ENCODE measurements around the gene CD72. TPM values are rescaled to one million over a fixed set of nuclear protein-coding genes. Genes with fewer than 3 reads are reported as not detected.
"Not testable (repeated sequence)": the region's sequence is repeated elsewhere in the genome, so short reads cannot be mapped to it uniquely, and the experiment has no call there.

The CD72 gene
- total RNA-seq, 2 donors from 2014 or later = 7.5 to 43.2 TPM

DNA sequence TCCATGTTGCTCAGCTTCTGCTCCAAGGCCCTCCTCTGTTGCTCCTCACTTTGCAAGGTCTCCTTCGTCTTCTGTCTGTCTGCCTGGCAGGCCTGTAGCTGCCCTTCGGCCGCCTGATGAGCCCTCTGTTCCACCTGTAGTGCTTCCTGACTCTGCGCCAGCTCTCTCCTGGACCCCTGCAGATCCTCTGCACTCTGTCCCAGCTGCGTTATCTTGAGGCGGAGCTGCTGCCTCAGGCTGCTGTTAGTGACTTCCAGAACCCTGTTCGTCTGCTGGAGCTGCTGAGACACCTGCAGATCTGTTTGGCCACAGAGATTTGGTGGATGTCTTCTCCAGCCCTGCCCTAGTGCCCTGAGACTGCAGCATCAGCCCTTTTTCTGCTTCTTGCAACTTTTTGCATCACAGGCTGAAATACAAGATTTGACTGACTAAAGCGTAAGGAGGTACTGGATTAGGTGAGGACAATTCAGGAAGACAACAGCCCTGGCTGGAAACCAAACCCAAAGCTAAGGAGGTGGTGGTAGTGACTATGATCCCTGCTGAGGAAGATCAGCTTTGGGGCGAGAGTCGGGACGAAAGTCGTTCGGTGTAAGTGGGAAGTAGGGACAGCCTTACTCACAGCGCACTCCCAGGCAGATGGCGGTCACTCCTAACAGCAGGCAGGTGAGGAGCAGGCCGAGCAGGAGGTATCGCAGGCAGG is 2.1 kb downstream of the CD72 start:
- no peaks in the 10 kb centered on the region for H3K9me3 Mint-ChIP-seq
- H3K27ac Mint-ChIP-seq = peak overlapping the region; percentile 94

GRCh38 chr9:35612843-35613242 is 5.4 kb downstream of the CD72 start:
- no peak overlapping the region for H3K4me3 Mint-ChIP-seq
- peaks cover 22% of the 10 kb centered on the region for H3K4me1 Mint-ChIP-seq
- ATAC-seq (replicated peaks) = no peak
- peaks cover 20% of the 10 kb centered on the region for H3K36me3 Mint-ChIP-seq (ENCODE audit: low read depth)
- H3K27ac Mint-ChIP-seq = no peak overlapping the region
- H3K9me3 Mint-ChIP-seq = no peaks in the 10 kb centered on the region
- H3K27me3 Mint-ChIP-seq = no peaks in the 10 kb centered on the region

More for the DNA sequence above, 2.1 kb downstream of the CD72 start:
- Mint-ChIP-seq H3K36me3 (ENCODE audit: low read depth) (peaks cover 6% of the 10 kb centered on the region), H3K27me3 (no peaks in the 10 kb centered on the region), H3K4me3 (peak overlapping the region; percentile 92), H3K4me1 (peaks cover 39% of the 10 kb centered on the region)
- no peak for ATAC-seq (replicated peaks)

GRCh38 chr9:35612066-35612465 is 6.1 kb downstream of the CD72 start:
- not testable (repeated sequence) for H3K27me3 Mint-ChIP-seq; H3K4me3 Mint-ChIP-seq; ATAC-seq (replicated peaks); H3K9me3 Mint-ChIP-seq
- Mint-ChIP-seq H3K27ac (peak overlapping the region; percentile 40), H3K4me1 (peaks cover 21% of the 10 kb centered on the region), H3K36me3 (ENCODE audit: low read depth) (peaks cover 22% of the 10 kb centered on the region)

DNA sequence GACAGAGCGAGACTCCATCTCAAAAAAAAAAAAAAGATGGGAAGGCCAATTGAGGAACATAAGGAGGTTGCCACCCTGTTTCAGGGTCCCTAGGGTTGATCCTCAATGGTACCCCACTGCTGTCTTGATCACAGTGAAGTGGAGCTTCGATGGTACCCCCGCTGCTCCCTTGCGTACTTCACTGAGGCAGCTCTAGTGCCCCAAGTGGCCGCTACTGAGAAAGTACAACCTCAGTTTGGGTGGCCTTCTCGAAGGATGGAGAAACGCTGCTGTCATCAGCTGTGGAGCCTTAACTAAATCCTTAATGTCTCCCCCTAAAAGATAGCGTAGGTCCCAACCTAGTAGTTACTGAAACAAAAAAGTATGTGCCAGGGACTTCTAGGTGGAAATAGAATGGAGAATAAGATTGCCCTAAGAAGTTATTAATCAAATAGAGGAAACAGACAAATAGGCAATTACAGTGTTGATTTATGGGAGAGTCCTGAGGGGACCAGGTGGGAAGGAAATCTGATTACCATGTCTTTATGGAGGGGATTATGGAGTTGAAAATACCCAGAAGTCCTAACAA is 6.9 kb downstream of the CD72 start:
- ATAC-seq (replicated peaks) = peak; percentile 85
- H3K4me1 Mint-ChIP-seq = peaks cover 23% of the 10 kb centered on the region

DNA sequence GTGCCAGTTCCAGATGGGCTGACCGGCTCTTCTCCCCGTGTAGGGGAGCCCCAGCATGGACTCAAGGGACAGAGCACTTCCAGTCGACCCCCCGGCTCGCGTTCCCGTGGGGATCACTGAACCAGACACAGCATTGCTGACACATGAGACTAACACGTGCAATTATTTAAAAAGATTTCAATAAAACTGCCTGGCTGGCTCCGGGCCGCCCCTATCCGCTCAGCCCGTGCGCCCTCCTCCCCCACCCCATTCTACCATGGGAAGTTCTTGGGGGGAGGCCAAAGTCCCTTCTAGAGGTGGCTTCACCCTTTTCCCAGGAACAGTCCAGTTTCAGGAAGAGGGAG is 8.4 kb downstream of the CD72 start:
- no peaks in the 10 kb centered on the region for H3K27me3 Mint-ChIP-seq
- no peak for ATAC-seq (replicated peaks)
- no peak overlapping the region for H3K27ac Mint-ChIP-seq

More for the DNA sequence above, 6.9 kb downstream of the CD72 start:
- Mint-ChIP-seq H3K36me3 (ENCODE audit: low read depth) (peaks cover 28% of the 10 kb centered on the region), H3K9me3 (no peaks in the 10 kb centered on the region), H3K27ac (peak overlapping the region; percentile 40), H3K4me3 (no peak overlapping the region), H3K27me3 (no peaks in the 10 kb centered on the region)

DNA sequence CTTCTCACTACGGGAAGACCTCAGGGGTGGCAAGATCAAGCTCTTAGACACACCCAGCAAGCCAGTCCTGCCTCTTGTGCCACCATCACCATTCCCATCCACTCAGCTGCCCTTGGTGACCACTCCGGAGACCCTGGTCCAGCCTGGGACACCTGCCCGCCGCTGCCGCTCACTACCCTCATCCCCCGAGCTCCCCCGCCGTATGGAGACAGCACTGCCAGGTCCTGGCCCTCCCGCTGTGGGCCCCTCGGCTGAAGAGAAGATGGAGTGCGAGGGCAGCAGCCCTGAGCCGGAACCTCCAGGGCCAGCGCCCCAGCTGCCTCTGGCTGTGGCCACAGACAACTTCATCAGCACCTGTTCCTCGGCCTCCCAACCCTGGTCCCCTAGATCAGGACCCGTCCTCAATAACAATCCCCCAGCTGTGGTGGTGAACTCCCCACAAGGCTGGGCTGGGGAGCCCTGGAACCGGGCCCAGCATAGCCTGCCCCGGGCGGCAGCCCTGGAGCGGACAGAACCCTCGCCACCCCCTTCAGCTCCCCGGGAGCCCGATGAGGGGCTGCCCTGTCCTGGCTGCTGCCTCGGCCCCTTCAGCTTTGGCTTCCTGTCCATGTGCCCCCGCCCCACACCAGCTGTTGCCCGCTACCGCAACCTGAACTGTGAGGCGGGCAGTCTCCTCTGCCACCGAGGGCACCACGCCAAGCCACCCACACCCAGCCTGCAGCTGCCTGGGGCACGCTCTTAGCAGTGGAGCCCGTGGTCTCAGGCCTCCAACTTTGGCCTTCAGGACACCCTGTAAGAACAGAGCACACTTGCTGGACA is 9.0 kb downstream of the CD72 start:
- ATAC-seq (replicated peaks) = no peak
- Mint-ChIP-seq H3K4me3 (no peak overlapping the region), H3K27ac (no peak overlapping the region), H3K9me3 (no peaks in the 10 kb centered on the region), H3K27me3 (no peaks in the 10 kb centered on the region), H3K4me1 (peaks cover 18% of the 10 kb centered on the region), H3K36me3 (ENCODE audit: low read depth) (peaks cover 32% of the 10 kb centered on the region)

More for the DNA sequence above, 8.4 kb downstream of the CD72 start:
- H3K9me3 Mint-ChIP-seq = no peaks in the 10 kb centered on the region
- no peak overlapping the region for H3K4me3 Mint-ChIP-seq
- H3K4me1 Mint-ChIP-seq = peaks cover 18% of the 10 kb centered on the region
- H3K36me3 Mint-ChIP-seq (ENCODE audit: low read depth) = peaks cover 28% of the 10 kb centered on the region

- Mint-ChIP-seq H3K9me3 (no peaks in the 10 kb centered on the region), H3K27ac (no peak overlapping the region), H3K27me3 (no peaks in the 10 kb centered on the region), H3K36me3 (ENCODE audit: low read depth) (peaks cover 37% of the 10 kb centered on the region), H3K4me3 (peak overlapping the region; percentile 81), H3K4me1 (peaks cover 24% of the 10 kb centered on the region)
- ATAC-seq (replicated peaks) = no peak
Measured at GRCh38 chr9:35608221-35608620, 10.0 kb downstream of the CD72 start.

DNA sequence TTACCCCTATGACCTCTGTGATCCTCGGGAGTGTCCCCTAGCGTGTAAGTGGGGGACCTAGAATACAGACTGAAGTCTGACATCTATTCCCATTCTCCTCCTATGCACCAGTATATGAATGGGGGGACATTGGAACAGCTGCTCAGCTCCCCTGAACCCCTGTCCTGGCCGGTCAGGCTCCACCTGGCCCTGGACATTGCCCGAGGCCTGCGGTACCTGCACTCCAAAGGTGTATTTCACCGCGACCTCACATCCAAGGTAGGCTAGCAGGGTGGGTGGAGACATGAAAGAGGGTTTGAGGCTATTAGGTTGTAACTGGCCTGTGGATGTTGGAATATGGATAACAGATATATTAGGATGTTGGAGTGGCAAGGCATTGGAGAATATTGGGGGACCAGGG is 11.5 kb downstream of the CD72 start:
- H3K4me3 Mint-ChIP-seq = peak overlapping the region; percentile 81
- H3K27me3 Mint-ChIP-seq = no peaks in the 10 kb centered on the region
- peaks cover 37% of the 10 kb centered on the region for H3K36me3 Mint-ChIP-seq (ENCODE audit: low read depth)
- no peak for ATAC-seq (replicated peaks)
- H3K27ac Mint-ChIP-seq = peak overlapping the region; percentile 37
- peaks cover 26% of the 10 kb centered on the region for H3K4me1 Mint-ChIP-seq
- no peaks in the 10 kb centered on the region for H3K9me3 Mint-ChIP-seq

- H3K9me3 Mint-ChIP-seq = no peaks in the 10 kb centered on the region
- no peak overlapping the region for H3K27ac Mint-ChIP-seq
- no peak for ATAC-seq (replicated peaks)
- peaks cover 37% of the 10 kb centered on the region for H3K36me3 Mint-ChIP-seq (ENCODE audit: low read depth)
- peaks cover 21% of the 10 kb centered on the region for H3K4me1 Mint-ChIP-seq
- peak overlapping the region; percentile 81 for H3K4me3 Mint-ChIP-seq
- H3K27me3 Mint-ChIP-seq = no peaks in the 10 kb centered on the region
Measured at GRCh38 chr9:35606138-35606504, 12.1 kb downstream of the CD72 start.

DNA sequence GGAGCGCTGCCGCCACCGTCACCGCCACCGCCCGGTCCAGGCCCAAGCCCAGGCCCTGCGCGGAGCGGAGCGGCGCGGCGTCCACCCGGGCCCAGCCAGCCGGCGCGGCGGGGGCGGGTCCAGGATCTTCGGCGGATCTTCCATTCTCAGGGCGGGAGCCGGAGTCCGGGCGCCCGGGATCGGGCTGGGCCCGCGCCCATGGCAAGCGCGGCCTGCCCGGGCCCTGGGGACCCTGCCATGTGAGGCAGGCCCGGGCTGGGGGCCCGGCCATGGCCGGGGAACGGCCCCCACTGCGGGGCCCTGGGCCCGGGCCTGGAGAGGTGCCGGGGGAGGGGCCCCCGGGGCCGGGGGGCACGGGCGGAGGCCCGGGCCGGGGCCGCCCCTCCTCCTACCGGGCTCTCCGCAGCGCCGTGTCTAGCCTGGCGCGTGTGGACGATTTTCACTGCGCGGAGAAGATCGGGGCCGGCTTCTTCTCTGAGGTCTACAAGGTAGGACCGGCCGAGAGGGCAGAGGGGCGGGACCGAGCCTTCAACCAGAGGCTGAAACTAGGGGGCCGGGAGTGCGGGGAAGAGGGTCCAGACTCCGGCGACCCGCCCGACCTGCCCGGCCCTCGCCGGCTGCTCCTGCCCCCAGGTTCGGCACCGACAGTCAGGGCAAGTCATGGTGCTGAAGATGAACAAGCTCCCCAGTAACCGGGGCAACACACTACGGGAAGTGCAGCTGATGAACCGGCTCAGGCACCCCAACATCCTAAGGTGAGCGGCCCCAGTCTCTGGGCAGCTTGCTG is 12.7 kb downstream of the CD72 start:
- no peak overlapping the region for H3K27ac Mint-ChIP-seq
- ATAC-seq (replicated peaks) = peak; percentile 4
- peaks cover 21% of the 10 kb centered on the region for H3K4me1 Mint-ChIP-seq
- no peaks in the 10 kb centered on the region for H3K9me3 Mint-ChIP-seq
- peaks cover 37% of the 10 kb centered on the region for H3K36me3 Mint-ChIP-seq (ENCODE audit: low read depth)
- no peaks in the 10 kb centered on the region for H3K27me3 Mint-ChIP-seq
- H3K4me3 Mint-ChIP-seq = peak overlapping the region; percentile 81

GRCh38 chr9:35604578-35605350 is 13.4 kb downstream of the CD72 start, which contains the start of gene TESK1:
TESK1 (plus strand) TSS chr9:35605262; CDS start chr9:35605620, 358 bp downstream.
- no peaks in the 10 kb centered on the region for H3K27me3 Mint-ChIP-seq
- ATAC-seq (replicated peaks) = peak; percentile 57
- peak within 1 kb of the TSS; percentile 98 for H3K27ac Mint-ChIP-seq
- peak within 1 kb of the TSS; percentile 92 for H3K4me3 Mint-ChIP-seq
- peaks cover 21% of the 10 kb centered on the region for H3K4me1 Mint-ChIP-seq
- no peaks in the 10 kb centered on the region for H3K9me3 Mint-ChIP-seq
- peaks cover 37% of the 10 kb centered on the region for H3K36me3 Mint-ChIP-seq (ENCODE audit: low read depth)

DNA sequence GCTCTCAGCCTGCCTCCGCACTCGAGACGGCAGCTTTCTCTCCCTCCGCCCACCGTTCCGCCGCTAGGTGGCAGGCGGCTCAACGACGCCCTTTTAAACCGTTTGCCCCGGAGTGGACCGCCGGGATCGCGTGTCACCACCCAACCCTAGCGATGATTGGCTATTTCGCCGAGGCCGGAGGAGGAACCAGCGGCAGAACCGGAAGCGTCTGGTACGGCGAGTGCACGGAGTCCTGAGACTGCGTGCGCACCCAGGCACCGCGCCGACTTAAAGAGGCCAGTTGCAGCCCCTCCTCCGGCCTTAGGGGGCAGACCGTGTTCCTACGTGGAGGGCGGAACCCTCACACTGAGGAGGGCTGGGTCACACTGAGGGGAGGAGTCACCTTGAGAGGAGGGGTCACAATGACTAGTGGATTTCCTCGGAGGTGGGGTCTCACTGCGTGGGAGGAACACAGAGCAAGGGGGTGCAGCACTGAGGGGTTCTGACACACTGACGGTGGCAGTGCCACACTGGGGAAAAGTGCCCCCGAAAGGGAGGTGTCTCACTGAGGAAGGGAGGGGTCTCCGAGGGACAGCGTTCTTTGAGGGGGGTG is 14.1 kb downstream of the CD72 start:
- Mint-ChIP-seq H3K4me3 (peak overlapping the region; percentile 92), H3K4me1 (peaks cover 21% of the 10 kb centered on the region), H3K9me3 (no peaks in the 10 kb centered on the region), H3K27ac (peak overlapping the region; percentile 98), H3K36me3 (ENCODE audit: low read depth) (peaks cover 35% of the 10 kb centered on the region), H3K27me3 (no peaks in the 10 kb centered on the region)
- peak; percentile 91 for ATAC-seq (replicated peaks)

DNA sequence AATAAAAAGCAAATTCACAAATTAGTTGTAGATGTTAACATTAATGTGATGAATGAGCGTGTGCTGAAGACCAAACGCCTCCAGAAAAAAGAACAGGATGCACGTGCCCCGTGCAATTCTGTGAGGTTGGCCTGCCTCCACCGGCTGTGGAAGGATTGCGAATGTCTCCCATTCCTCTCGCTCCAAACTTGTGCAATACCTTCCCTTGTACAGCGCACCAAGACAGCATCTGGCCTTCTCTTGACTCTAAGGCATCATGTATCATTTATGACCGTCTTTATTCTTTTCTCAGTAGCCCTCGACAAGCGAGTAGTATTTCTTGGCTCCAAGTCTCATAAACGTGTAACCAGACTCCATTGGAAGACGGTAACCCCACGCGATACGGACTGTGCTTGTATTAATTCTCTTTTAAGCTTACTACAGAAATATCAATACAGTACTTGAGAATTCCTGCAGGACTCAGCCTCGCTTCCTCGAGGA is 14.7 kb downstream of the CD72 start:
- H3K4me3 Mint-ChIP-seq = peak overlapping the region; percentile 92
- H3K27ac Mint-ChIP-seq = peak overlapping the region; percentile 98
- H3K9me3 Mint-ChIP-seq = no peaks in the 10 kb centered on the region
- peaks cover 21% of the 10 kb centered on the region for H3K4me1 Mint-ChIP-seq
- no peaks in the 10 kb centered on the region for H3K27me3 Mint-ChIP-seq
- ATAC-seq (replicated peaks) = no peak
- peaks cover 29% of the 10 kb centered on the region for H3K36me3 Mint-ChIP-seq (ENCODE audit: low read depth)

All from activated T-helper 17 cell treated with anti-CD3 and anti-CD28 coated beads, Interleukin-2, amount 50 U/mL, for 72 hours (primary cell).